Measurements from ENCODE around the gene TOR1B.

- TF ChIP-seq, protein P1, sequence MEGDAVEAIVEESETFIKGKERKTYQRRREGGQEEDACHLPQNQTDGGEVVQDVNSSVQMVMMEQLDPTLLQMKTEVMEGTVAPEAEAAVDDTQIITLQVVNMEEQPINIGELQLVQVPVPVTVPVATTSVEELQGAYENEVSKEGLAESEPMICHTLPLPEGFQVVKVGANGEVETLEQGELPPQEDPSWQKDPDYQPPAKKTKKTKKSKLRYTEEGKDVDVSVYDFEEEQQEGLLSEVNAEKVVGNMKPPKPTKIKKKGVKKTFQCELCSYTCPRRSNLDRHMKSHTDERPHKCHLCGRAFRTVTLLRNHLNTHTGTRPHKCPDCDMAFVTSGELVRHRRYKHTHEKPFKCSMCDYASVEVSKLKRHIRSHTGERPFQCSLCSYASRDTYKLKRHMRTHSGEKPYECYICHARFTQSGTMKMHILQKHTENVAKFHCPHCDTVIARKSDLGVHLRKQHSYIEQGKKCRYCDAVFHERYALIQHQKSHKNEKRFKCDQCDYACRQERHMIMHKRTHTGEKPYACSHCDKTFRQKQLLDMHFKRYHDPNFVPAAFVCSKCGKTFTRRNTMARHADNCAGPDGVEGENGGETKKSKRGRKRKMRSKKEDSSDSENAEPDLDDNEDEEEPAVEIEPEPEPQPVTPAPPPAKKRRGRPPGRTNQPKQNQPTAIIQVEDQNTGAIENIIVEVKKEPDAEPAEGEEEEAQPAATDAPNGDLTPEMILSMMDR (IDR thresholded peaks at IDR 0.05): no peak
- TF ChIP-seq POLR2A (IDR thresholded peaks at IDR 0.05): no peak
Measured at GRCh38 chr9:129779560-129780190, 23.3 kb upstream of the TOR1B start.

All from esophagus squamous epithelium (tissue), 4 donors.